ENCODE results near the gene SYT1.

- TF ChIP-seq POLR2AphosphoS5 (IDR thresholded peaks at IDR 0.05; ENCODE audit: borderline replicate concordance, low read depth, low read length) (no peak), EZH2 (IDR thresholded peaks at IDR 0.05) (no peak)
Observed at GRCh38 chr12:79411791-79412190, 547.2 kb downstream of the SYT1 start.
